Activated CD4-positive, CD25-positive, alpha-beta regulatory T cell treated with anti-CD3 and anti-CD28 coated beads, Interleukin-2, amount 50 U/mL, for 16 hours (primary cell): Measurements from ENCODE around the gene TRABD2B.
"Not testable (repeated sequence)": the region's sequence is repeated elsewhere in the genome, so short reads cannot be mapped to it uniquely, and the experiment has no call there.

ENCODE experiments used
- DNase-seq: peaks from one replicate; pipeline ENCODE4 v3.0.0-alpha.2; 2020; ENCODE audit warnings: low read depth, low spot score

TRABD2B gene

DNA sequence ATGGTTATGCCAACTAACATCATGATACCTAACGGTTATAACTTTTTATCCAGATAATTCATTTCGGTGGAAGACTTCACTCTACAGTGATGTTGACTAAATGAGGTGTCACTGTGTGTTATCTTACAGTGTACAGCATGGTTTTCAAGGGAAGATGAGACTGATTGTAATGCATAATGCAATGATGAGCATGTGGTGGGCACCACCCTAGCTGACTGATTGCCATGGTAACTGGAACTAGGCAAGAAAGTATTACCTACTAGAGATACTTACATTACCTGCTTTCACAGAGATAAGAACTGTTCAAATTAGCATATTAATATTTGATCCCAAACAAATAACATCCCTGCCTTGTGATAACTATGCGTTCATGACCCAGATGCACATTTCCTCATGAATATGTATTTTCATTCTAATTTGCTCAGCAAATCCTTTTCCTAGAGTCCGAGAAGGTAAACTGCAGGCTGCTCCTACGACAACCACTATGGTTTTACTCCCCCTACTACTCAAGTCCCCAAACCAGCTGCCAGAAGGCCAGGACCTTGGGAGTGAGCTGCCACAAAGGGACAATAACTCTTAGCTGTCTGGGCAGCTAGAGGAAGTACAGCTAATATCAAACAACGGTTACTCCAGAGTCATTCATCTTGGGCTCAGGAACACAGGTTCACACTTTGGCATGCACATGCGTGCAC is 29.2 kb downstream of the TRABD2B start:
- DNase-seq: no peak

DNA sequence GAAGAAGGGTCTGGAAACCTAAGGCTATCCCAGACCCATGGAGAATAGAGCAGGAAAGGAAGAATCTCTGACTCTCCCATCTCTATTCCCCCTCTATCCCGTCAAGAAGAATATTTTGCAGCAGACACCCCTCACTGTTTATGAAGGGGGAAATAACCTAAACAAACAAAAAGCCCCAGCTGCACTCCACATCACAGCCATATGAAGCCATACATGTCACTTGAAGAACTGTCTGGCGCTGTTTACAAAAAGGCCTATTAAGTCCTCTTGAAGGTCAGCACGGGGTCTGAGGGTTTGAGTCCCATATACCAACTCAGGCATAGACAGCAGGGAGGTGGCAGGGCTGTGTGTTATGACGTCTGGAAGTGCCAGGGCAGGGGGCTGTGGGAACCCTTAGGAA is 31.4 kb downstream of the TRABD2B start:
- DNase-seq: no peak

DNA sequence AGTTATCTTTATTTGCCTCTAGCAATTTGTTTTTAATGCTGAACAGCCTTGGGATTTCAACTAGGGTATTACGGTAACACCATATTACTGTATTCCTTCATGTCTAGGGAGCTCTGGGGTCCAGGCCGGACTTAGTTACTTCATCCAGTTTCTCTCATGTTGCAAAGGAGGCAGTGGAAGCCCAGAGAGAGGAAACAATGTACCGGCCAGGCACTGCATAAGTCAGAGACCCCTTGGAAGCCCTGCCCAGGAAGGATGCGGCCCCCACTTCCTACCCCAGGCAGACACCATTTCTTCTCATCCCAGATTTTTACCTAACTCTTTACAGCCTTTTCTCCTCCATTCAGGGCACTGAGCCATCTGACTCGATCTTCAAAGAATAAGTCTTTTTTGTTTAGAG is 32.5 kb downstream of the TRABD2B start:
- no peak for DNase-seq

DNA sequence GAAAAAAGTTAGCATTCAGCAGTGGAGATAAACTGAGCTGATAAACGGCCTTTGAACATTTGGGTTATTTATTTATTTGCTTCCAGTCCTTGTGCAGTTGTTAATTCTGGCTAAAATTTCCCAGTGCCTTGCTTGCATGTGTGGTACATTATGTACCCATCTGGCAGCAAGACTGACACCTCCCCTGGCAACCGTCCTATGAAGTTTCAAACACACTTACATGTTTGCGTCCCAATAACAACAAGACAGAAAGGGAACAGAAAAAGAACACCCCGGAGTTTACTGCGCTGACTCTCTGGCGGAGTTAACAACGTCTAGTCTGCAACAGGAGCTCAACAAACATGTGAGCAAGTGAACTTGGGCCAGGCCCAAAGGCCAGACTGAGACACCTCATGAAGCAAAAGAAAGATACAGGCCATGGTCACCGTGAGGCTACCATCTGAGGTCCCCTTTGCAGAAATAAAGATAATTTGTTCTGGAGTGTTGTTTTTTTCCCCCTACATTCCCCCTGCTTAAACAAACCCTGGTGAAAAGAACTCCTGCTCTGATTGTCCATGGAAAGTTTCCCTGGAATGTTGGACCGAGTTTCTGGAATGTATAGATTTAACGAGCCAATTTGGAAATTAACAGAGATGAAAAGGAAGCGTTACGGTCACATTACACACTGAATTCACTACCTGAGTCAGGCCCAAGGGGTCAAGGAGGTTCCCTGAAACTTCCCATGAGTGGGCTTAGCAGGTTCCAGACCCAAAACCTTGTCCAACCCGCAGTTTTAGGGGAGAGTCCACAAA is 33.4 kb downstream of the TRABD2B start:
- no peak for DNase-seq

DNA sequence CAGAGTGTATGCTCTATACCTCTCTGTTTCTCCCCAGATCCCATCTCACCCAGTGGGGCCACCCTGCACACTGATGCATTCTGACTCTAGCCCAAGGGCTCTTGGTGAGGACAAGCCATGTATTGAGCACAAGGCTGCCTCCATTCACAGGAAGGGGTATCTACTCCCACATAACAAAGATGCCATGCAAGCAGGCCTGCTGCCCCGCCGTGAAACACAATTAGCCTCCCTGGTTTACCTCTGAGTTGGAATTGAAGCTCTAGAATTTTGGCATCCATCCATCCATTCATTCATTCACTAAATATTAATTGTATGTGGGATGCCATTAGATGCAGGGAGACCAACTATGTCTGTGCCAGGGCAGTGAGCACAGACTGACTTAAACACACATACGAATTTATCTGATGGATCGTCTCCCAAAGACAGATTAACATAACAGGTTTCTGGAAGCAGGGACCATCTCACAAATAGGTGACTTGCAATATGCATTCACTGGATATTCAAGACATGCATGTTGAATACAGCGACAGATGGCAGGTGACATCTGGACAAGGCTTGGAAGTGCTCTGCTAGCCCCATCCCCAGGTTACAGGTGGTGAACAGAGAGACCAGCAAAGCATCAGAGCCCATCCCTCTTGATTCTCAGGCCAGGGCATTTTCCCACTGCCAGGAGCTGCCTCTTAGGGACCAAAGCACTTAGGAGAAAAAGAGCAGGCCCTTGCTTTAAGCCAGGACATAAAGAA is 34.3 kb downstream of the TRABD2B start:
- DNase-seq: no peak

DNA sequence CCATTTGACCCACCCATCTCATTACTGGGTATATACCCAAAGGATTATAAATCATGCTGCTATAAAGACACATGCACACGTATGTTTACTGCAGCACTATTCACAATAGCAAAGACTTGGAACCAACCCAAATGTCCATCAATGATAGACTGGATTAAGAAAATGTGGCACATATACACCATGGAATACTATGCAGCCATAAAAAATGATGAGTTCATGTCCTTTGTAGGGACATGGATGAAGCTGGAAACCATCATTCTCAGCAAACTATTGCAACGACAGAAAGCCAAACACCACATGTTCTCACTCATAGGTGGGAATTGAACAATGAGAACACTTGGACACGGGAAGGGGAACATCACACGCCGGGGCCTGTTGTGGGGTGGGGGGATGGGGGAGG is 35.4 kb downstream of the TRABD2B start:
- DNase-seq: not testable (repeated sequence)

DNA sequence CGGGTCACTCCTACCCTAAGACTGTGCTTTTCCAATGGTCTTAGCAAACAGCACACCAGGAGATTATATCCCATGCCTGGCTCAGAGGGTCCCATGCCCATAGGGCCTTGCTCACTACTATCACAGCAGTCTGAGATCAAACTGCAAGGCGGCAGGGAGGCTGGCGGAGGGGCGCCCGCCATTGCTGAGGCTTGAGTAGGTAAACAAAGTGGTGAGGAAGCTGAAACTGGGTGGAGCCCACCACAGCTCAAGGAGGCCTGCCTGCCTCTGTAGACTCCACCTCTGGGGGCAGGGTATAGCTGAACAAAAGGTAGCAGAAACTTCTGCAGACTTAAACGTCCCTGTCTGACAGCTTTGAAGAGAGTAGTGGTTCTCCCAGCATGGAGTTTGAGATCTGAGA is 40.7 kb downstream of the TRABD2B start:
- not testable (repeated sequence) for DNase-seq

DNA sequence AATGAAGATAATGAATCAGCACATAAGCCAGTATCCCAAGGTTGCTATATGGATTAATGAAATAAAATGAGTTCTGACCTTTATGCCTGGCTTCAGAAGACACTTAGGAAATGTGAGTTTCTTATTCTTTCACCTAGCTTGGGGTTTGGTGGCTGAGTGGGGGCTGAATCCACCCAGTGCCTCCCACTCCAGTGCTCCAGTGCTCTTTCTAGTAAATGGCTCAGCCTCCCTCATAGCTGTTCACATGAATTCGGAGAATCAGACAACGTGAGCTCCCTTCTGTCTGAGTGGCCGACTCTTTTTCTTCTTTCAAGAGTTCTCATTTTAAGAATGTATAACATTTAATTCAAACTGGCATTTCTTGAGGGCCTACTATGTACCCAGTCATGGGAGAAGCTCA is 43.5 kb downstream of the TRABD2B start:
- DNase-seq: no peak

DNA sequence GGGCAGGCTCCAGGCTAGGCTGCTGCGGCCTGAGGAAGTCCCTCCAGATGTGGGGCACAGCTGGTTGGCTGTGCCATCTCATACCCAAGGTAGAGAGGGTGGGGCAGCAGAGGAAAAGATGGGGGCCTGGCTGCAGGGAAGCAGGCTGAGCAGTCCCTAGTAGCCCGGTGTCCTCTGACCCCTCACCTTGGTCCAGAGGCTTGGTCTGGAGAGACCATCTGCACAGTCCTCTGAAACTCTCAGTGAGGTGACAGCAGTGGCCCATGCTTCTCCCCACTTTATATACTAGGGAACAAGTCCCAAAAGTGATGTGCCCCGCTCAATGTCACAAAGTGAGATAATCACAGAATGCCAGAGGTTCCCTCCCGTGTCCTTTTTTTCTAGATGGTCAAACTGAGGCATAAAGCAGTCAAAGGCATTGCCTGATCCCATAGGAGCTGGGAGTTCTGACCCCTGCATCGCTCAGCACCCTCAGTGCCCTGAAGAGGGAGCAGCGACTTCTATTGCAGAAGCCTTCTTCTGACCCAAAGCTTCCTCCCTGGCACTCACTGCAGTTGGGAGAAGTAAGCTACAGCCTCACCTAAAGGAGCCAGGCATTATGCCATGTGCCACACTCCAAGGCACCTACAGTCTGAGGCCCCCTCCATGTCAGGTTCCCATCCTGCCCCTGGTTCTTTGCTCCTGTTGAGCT is 45.5 kb downstream of the TRABD2B start:
- DNase-seq: no peak

DNA sequence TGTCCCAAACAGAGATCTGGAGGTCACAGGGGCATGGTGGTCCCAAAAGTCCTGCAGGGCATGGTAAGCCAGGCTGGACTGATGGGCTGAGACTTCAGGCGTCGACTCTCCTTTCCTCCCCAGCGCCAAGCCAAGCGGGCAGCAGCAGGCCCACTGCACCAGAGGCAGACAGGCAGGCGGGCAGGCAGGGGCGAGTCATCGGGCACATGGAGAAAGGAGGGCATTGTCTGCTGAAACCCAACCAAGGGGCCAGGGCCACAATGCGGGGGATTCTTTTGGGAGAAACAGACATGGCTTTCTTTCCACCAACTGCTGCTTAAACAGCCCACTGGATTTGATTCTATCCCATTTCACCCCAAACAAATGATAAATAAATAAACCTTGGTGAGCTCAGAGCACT is 46.2 kb downstream of the TRABD2B start:
- no peak for DNase-seq

DNA sequence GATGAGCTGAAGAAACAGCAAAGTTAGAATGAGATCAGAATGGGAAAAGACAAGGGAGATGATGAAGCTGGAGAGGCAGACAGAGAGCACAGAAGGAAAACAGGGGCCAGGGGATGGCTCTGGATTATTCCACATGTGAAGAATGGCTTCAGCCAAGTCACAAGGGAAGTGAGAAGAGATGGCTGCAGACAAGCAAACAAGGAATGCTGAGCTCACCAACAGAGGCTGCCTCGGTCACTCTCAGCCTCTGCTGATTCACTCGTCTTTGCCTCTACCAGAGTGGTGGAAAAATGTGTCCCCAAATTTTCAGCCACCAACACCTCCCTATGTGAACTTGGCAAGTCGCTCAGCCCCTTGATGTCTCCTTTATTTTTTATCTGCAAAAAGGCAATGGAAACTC is 46.7 kb downstream of the TRABD2B start:
- no peak for DNase-seq

DNA sequence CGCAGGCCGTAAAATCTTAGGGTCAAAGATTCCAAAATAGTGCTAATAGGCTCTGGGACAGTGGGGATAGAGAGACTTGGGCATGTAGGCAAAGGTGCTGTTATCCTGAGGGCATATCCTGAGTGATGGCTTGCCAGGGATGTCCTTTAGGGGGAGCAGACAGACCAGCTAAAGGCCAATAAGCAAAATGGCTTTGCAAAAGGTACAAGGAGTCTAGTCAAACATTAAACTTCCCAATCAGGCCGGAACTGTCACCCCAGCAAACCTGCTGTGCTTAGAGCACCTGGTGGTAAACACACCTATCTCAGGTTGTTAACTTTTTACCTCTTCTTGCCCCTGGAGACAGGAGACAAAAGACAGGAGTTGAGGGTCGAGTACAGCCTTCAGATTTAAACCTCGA is 49.1 kb downstream of the TRABD2B start:
- no peak for DNase-seq

DNA sequence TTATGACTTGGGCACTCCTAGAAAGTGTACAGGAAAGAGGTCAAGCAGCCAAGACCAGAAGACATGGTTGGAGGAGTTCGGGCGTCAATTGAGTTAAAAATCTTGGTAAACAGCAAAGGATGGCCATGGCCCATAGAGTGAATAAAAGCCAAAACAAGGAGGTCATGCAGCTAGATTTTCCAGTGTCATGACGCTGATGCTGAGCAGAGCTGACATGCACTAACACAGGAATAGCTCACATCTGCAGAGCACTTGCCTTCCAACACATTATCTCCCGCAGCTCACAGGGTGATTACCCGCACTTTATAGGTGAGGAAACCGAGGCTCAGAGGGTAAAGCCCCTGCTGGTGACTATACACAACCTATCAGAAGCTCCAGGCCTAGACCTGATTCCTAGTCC is 49.7 kb downstream of the TRABD2B start:
- no peak for DNase-seq

DNA sequence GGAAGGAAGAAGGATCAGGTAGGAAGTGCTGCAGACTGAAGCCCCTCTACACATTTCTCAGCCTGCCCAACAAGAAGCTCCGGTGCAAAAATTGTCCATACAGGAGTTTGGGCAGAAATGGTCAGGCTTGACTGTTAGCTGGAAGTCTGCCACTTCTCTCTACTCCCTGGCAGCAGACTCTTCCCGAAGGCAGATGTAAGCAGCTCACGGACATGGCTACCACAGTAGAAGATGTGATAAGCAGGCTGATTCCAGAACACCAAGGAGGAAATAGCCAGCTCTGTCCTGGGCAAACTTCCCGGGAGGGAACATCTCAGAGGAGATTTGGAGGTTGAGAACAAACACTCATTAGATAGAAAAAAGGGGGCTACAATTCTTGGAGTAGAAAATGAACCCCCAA is 52.6 kb downstream of the TRABD2B start:
- DNase-seq: no peak

DNA sequence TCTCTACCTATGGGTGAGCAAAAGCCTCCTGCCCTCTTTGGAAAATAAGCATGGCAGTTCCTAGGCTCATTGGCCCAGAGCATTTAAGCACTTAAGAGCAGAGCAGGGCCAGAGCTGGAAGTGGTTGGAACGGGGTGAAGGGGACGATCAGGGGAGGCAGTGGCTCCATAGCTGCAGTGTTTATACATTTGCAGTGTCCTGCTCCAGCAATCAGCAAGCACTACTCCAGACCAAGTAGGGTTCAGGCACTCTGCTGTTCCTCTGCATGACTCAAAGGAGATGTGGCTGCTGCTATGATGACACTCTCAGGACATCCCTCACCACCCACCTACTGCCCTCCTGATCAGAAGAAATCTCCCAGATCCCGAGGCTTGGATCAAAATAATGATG is 55.0 kb downstream of the TRABD2B start:
- DNase-seq: no peak

DNA sequence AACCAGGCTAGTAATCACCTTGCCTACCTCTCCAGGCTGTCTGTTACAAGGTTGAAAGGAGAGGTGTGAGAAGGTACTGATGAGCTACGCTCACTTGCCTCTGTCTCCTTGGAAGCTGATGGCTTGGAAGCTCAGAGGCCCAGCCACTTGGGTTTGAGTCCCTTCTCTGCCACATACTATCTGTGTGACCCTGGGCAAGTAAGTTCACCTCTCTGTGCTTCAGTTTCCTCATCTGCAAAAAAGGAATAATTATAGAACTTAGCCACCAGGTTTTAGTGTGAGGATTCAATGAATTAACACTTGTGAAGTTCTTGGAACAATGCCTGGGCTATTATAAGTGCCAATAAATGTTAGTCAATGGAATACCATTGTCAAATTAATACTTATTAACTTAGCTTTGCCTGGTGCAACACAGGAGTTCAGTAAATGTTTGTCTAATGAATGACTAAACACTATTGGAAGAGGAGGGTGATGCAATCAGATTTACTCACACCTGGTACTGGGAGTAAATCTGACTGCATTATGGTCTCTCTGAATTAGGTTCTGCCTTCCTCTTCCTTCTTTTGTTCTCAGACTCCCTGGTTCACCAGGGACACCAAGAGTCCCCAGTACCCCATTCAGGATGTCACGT is 55.5 kb downstream of the TRABD2B start:
- DNase-seq: no peak

DNA sequence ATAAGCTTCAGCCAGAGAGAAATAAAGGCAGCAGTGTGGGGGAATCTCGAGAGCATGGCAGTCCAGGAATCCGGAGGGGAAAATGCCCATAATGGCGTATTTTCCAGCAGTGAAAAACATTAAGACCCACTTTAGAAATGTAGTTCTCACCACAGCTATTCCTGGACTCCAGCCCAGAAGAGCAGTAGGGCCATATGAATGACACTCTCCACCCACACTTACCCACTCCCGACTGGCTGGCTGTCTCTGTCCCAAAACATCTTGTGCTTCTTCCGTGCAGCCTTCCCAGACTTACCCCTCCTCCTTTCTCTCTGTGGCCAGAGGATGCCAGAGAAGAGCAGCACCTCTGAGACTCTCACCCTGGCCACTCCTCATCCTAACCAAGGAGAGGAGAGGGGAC is 56.4 kb downstream of the TRABD2B start:
- no peak for DNase-seq

DNA sequence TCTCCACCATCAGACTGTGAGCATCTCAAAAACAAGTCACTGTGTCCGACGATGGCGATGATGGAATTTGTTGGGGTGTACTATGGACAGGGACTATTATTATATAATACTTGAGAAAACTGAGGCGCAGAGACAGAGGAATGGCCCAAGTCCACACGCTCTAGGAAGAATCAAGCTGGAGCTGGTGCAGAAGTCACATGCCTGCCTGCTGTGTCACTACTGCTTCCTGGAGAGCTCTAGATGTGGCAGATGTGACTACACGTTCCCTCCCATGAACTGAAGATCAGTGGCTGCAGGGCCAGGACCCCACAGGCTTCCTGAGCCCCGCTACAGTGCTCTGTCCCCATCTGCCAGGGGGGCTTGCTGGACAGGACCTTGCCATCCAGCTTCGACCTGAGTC is 56.9 kb downstream of the TRABD2B start:
- no peak for DNase-seq

DNA sequence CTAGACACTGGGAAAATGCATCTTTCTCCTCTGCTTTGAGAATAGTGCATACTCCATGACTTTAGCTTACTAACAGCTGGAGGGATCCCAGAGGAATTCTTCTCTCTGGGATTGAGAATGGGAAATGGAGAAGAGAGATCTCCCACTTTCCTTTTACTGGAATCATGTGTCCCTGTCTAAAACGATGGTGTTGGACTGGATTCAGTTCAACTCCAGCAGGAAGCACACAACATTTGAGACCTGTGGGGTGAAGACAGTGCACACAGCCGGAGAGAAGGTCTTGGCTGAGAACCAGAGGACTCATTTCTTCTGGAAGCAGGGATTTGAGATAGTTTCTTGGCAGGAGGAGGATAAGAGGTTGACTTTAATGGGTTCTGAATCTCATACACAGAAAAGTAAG is 58.7 kb downstream of the TRABD2B start:
- no peak for DNase-seq

DNA sequence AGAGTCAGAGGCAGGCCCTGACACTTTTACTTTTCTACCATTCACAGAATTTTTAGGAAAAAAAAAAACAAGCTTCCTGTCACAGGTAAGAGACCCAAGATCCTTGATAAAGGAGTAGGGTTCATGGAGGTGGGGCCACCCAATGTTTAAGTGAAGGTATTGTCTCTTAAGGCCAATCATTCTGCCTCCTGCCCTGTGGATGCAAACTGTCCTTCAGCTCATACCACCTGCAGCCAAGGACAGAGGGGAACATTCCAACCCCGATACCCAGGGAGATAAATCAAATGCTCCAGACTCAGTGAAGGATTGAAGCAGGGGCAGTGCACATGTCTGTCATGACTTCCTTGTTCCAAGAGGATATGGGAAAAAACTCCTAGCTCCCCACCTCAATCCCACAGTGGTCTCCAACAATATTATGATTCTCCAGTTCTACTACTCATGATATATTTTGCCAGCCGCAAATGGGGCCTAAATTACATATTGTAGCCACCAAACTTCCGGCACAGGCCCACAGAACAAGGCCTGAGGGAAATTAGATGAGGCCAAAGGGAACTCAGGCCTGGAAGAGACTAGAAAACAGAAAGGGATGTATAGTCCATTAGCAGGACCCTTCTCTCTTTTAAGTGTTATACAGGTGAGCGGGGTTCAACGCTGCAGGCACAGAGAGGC is 59.5 kb downstream of the TRABD2B start:
- no peak for DNase-seq

DNA sequence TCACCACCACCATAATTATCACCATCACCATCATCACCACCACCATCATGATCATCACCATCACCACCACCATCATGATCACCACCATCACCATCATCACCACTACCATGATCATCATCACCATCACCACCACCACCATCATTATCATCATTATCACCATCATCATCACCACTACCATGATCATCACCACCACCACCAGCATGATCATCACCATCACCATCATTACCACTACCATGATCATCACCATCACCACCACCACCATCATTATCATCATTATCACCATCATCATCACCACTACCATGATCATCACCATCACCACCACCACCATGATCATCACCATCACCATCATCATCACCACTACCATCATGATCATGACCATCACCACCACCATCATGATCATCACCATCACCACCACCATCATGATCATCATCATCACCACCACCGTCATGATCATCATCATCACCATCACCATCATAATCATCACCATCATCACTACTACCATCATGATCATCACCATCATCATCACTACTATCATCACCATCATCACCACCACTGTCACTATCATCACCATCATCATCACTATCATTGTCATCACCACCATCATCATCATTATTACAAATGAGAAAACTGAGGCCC is 60.2 kb downstream of the TRABD2B start:
- DNase-seq: no peak
